GM19351 (cell line): ENCODE results near the gene RPRML.
"Not testable (repeated sequence)": the region's sequence is repeated elsewhere in the genome, so short reads cannot be mapped to it uniquely, and the experiment has no call there.

Experiments
- ATAC-seq: cut with Tn5 transposase; IDR thresholded peaks from one replicate; pipeline ENCODE4 v1.9.1; 2021; ENCODE audit warnings: mild to moderate bottlenecking, moderate library complexity; ENCODE audit not compliant: unreplicated experiment

The RPRML gene

DNA sequence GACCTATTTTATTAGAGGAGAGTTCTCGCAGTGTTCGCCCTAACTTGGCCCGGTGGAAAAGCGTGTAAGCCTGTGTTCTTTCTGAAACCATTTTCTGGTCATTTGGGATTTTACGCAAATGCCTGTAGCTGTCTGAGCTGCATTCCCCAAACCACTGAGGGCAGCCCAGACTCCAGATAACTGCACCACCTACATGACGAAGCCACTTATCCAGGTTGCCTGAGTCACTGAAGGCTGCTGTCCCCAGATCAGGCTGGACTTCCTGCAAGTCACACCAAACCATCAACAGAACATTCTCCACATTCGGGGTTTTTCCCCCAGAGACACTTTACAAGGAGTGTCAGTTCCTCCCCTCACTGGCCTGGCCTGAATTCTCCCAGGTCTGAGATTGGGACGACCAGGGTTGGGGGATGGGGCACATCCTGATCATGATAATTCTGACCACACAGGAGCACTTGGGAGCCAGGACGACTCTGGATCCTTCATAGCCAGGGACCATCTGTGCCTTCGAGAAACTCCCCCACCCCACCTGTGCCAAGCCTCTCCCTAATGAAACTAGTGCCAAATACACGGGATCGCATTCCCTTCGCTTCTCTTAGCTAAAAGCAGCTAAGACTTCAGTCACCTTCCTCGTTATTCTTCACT lies 2.3 kb downstream of the RPRML start:
- ATAC-seq: no peak

DNA sequence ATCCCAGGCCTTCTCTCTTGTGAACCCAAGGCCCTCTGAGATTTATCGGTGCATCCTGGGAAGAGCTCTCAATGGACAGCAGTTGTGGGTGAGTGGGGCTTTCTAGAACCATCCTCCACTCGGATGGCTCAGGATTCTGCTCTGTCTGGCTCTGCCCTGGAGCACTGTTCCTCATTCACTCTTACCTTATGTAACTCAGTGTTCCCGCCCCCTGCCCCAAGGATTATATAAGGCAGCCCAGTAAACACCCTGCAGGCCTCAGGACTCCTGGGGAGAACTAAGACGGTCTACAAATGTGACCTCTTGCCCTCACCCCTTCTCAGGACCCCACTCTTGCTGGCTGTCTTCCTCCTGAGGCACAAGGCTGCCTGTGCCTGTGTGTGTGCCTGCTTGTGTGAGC lies 3.8 kb downstream of the RPRML start:
- ATAC-seq: no peak

DNA sequence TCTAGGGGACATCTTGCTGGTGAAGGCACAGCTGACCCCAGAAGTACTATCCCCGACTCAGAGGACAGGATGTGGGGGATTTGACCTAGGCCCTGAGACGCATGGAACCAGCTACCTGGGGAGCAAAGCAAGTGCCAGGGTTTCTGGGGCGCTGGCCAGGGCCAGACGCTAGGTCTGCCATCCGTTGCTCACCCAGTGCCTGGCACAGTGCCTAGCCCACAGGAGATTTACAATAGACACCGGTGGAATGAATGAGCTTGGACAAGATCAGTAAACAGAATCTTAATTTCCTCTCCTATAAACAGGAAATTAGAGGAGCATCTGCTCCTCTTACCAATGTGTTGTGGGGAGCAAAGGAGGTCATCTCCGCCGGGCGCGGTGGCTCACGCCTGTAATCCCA lies 5.0 kb downstream of the RPRML start:
- no peak for ATAC-seq

DNA sequence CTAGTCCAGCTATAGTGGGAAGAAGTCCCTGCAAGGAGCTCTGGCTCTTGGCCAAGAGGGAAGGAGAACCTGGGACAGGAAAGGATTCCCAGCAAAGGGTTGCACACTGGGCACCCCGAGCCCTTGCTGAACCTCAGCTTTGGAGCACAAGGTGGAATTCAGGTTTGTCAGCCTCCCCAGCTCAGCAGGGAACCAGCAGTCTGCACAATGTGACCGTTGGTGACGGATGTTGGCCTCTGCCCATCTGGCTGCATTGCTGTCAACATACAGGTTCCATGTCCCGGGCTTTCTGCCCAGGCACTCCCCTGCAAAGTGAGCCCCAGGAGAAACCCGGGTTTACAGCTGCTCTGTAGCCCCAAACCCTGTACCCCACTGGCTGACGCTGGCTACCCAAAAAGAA lies 6.7 kb downstream of the RPRML start:
- ATAC-seq: no peak

DNA sequence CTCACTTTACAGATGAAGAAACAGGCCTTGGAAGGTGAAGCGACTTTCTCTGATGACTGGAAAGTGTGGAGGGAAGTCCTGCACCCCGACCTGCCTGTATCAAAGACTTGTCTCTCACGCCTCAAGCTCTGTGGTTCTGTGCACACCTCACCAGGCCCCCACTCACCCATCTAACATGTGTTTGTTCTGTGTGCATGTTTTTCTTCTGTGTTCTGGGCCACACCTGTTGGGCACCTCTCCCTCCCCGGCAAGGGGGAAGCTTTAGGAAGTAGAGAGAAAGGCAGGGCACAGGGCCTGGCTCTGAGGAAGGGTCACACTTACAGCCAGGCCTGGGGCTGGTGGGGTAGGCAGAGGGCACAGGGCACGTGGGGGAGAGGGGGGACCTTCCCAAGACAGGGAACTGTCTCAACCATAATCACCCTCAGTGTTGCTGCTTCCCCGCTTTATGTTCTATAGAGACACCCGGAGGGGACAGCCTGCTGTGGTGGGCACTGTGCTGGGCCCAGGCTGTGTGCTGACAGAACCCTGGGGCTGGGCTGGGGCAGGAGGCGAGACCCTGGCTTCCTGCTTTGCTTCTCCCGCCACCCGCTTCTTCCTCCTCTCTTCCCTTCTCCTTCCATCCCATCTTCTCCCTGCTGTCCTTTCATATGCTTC lies 7.3 kb downstream of the RPRML start:
- ATAC-seq: no peak

DNA sequence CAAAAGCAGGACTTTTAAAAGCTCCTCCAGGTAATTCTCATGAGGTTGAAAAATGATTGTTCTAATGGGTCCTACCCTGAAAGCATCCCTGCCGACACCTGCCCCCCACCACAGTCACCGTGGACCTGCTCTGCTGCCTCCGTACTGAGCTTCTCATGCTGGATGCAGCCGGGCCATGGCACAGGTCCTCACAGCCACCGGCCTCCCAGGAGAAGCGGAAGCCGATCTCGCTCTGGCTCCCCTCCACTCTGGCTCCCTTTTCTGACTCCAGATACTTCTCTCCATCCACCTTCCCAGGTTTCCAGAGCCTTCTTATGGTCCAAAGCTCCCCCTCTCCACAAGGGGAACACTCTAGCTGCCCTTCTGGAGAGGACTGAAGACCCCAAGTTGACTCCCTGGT lies 10.2 kb downstream of the RPRML start:
- ATAC-seq: no peak

DNA sequence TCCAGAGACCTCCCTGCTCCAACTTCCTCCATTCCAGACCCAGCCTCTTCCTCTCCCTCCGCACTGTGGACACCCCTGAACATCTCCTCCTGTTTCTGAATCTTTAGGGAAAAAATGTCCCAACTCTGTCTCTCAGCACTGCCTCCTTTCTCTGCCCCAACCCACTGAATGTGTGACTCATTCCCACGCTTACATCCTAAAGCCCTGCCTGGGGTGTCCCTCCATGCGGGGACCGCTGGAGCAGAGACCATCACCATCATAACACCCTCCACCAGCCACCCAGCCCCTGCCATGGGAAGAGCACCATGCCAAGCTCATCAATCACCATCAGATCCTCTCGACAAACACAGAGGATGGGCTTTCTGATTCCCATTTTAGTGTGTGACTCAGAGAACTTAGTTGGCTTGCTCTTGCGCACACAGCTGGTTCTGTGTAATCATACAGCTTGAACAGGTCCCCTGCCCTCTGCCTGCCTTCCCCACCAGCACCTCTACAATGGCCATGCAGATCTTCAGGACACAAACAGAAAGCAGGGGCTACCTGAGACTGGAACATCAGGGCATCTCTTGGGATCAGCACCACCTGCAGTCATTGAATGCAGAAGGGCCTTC lies 10.7 kb downstream of the RPRML start:
- ATAC-seq: no peak

DNA sequence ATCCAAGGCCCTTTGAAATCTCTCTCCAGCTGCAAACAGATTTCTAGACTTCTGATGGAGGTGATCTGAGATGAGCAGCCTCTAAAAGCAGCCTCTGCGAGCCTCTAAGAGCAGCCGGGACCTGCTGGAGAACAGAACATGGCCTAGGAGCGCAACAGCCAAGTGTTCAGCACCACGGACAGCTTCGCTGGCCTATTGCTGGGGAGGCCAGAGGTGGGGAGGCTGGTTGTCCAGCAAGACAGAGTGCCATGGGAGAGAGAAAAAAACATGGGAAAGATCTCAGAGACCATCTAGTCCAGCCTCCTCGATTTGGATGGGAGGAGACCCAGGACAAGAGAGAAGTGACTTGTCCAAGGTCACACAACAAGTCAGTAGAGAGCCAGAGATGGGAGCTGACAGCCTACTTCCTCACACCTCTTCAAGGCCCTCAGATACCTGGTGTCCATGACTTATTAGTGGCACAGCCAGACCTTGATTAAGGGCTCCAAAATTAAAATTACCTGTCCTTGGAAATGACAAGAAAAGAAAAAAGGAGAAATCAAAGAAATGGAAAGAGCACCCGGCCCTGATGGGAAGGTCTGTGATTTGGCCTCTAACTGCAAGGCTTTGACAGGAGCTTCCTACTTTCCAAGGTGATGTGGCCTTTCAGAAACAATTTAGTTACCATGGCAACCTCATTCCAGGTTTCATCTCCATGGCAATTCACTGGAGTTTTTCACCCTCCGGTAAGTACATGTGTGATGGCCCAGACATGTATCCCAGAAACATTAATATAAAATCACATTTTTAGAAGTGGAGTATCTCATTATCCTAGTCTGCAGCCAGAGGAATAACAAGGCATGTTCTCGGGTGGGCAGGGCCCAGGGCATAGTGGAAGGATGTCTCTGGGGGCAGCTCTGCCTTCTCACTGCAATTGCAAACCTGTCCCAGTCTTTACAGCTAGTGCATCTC lies 14.5 kb downstream of the RPRML start:
- ATAC-seq: no peak

DNA sequence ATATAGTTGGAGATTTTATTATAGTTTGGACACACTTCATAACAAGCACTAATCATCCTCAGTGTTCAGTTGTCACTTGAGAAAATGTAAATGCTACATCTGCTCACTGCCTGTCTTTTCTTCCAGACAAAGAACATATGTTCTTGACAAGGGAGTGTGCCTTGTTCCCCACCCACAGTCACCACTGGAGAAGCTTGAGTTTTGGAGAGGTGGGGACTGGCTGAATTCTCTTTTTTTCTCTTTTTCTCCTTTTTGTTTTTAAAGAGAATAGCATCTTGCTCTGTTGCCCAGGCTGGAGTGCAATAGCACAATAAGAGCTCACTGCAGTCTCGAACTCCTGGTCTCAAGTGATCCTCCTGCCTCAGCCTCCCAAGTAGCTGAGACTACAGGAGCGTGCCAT lies 15.5 kb downstream of the RPRML start:
- ATAC-seq: no peak

DNA sequence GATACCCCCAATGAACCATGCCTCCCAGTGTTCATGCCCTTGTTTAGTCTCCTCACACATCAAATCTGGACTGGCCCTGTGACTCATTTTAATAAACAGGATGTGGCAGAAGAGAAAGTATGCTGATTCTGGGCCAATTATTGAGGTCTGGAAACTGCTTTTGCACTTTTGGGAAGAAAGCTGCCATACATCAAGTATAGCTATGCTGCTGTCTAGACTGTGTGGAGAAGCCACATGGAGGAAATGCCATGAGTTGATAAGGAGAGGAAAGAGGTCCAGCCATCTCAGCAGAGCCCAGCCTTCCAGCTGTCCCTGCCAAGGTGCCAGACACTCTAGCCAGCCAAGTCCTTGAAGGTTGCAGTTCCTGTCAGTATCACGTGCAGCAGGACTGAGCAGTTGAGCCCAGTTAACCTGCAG lies 16.7 kb downstream of the RPRML start:
- ATAC-seq: no peak

DNA sequence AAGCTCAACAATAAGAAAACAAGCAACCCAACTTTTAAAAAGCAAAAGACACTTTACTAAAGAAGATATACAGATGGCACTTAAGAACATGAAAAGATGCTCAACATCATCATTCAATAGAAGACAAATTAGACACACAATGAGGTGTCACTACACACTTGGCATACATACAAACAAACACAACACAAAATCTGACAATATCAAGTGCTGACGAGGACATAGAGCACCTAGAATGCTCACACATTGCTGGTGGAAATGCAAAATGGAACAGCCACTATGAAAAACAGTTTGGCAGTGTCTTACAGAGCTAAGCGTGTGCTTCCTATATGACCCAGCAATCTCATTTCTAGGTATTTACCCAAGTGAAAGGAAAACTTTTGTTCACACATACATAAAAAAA lies 18.9 kb downstream of the RPRML start:
- ATAC-seq: no peak

DNA sequence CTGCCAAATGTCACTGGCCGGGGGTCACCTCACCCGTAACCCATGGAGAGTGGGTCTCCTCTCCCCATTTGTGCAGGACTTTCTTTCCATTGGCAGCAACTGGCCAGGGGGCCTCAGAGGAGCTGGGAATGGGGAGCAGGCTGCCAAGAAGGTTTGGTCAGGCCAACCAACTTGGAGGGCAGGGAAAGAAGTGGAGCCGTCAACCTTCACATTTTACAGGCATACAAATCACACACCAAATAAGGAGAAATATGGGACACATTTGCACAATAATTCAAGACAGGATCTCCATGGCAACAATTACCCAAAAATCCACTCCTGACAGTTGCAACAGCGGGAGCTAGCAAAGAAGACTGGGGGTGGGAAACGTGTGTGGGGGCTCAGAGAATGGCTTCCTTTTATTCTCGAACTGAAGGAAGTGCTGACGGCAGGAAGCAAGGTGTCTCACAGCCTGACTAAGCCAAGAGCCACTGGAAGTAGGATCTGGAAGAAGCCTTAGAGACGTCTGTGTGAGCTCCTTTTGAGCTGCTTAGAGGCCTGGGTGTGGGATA lies 20.9 kb downstream of the RPRML start:
- ATAC-seq: no peak

DNA sequence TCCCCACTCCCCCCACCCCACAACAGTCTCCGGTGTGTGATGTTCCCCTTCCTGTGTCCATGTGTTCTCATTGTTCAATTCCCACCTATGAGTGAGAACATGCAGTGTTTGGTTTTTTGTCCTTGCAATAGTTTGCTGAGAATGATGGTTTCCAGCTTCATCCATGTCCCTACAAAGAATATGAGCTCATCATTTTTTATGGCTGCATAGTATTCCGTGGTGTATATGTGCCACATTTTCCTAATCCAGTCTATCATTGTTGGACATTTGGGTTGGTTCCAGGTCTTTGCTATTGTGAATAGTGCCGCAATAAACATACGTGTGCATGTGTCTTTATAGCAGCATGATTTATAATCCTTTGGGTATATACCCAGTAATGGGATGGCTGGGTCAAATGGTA lies 25.9 kb downstream of the RPRML start:
- ATAC-seq: not testable (repeated sequence)

DNA sequence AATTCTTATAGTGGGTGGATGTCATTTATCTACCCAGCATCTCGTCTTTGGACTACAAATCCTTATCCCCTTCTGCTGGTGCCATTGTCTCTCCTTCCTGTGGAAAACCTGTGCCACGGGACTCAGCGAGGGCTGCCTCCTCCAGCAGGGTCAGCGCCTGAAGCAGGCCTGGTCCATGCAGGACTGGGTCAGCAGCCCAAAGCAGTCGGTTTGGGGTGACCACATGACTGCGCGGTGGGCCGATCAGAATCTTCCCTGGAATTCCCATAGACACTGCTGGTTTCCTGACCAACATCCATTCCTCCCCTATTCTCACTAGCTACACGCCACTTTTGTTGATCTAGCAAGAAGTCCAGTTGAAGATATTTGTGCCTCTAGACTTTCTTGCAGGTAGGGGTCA lies 26.9 kb downstream of the RPRML start:
- ATAC-seq: no peak

DNA sequence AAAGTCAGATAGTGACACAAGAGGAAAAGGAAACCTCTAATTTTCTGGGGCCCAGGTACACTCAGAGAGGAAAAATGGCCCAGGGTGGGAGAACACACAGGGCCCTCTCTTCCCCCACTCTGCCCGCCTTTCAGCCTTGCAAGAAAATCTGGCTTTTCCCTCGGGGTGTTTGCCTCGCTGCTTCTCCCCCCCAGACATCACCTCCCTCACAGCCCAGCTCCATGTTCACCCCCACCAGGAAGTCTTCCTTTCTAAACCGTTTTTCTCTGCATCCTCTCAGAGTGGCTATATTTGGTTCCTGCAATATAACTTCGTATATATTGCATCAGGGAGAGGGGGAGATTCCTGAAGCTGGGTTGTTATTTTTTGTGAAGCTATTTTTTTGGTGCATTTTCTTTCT lies 27.3 kb downstream of the RPRML start:
- no peak for ATAC-seq

DNA sequence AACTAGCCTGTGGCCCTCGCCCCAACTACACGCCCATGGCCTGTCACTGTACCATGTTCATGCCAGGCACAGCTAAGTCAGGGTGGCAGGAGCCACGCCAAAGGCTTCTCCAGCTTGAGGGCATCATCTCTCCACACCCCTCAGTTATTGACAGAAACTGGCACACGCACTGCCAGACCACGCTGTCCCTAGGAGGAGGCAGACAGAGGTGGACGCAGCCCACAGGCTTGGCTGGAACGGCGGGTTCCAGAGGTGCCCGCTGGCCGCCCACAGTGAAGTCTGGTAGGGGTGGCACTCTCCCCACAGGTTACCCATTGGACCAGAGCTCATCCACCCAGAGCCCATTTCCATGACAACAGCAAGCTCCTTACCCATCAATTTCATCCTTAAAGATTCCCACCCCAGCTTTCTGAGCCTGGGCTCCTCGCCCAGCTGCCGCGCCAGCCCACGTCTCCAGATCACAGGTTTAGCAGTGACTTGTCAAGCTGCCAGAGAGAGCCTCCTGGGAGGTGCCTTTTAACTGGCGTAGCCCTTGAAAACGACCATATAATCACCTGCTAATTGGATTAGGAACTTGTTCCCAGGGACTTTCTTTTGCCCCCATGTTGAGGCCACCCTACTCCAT lies 27.9 kb downstream of the RPRML start:
- no peak for ATAC-seq

DNA sequence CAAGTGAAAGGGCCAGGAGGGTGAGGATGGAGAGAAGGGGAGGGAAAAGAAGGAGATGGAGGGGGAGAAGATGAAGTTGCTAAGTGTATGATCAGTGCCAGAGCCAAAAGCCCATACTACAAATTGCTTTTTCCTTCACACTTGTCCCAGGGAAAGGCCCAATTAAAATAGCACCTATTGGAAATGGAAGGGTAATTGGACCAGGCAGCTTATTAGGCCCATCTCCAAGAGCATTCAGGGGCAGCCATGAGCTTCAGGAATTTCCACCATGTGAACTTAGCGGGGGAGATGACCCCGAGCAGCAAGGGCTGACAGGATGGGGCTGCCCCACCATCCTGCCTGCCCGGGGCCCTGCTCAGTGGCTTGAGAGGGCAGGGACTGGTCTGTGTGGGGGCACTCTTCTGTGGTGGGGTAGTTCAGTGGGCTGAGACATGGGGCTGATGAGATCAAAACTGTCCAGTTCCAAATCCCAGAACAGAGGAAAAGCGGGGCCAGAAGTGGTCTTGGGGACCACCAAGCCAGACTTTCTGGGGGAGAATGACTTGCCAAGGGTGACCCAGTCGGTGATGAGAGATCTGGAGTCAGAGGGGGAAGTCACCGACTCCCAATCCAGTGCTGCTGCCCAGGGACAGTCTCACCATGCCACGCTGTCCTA lies 28.6 kb downstream of the RPRML start:
- no peak for ATAC-seq

DNA sequence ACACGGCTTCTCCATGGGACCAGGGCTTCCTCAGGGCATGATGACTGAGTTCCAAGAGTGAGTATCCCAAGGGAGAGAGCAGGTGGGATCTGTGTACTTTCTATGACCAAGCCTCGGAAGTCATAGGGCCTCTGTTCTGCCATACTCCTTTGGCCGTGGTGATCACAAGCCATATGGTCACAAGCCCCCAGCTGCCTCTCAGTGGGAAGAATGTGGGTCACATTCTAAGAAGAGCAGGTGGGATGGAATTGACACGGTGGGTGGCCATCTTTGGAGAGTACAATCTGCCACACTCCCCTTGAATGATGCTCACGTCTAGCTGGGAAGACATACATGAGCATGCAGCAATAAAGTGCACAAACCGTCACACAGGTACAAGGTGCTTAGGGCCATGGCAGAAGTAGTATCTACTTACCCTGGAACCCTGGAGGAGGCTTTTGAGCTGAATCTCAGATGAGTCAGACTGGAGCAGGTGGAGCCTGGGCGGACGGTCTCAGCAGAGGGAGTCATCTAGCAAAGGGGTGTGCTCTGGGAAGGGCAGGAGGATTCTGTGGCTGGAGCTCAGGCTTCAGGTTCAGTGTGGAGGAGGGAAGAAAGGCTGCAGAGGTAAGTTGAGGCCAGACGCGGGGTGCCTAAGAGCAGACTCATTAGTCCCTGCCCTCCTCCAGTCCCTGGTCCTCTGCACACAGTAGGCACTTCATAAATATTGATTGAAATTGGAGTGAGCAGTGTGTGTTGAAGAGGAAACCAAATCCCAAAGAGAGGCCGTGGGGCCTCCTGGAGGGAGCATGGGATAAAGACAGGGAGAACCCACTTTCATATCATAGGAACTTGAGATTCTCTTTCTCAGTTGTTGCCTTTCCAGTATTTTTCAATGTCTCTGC lies 29.5 kb downstream of the RPRML start:
- no peak for ATAC-seq

DNA sequence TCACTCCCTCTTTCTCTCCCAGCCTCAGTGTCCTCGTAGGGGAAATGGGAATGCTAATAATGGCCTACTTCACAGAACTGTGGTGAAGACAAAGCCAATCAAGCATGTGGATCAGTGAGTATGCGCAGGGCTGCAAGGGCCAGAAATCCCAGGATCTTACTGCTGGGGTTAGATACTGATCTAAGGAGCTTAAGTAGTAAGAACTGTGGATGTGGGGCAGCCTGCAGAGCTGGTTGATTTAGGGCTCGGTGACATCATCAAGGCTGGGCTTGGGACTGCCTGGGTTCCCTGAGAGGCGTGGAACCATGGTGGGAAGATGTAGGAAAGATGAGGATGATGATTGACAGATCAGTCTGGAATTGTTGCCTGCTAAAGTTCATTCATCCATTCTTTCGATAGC lies 30.5 kb downstream of the RPRML start:
- no peak for ATAC-seq
